HG03196 (cell line): ENCODE measurements around the gene CHAD.
"Not testable (repeated sequence)": the region's sequence is repeated elsewhere in the genome, so short reads cannot be mapped to it uniquely, and the experiment has no call there.

Experiments used
- ATAC-seq: cut with Tn5 transposase; IDR thresholded peaks from one replicate; pipeline ENCODE4 v1.9.1; 2021; ENCODE audit not compliant: unreplicated experiment

Gene CHAD

GRCh38 chr17:50429793-50430192 is 38.9 kb downstream of the CHAD start:
- no peak for ATAC-seq

- ATAC-seq: no peak
Observed at GRCh38 chr17:50428831-50429424, 39.8 kb downstream of the CHAD start.

- ATAC-seq: not testable (repeated sequence)
Observed at GRCh38 chr17:50428126-50428525, 40.6 kb downstream of the CHAD start.

- no peak for ATAC-seq
Observed at GRCh38 chr17:50426814-50427787, 41.6 kb downstream of the CHAD start.

DNA sequence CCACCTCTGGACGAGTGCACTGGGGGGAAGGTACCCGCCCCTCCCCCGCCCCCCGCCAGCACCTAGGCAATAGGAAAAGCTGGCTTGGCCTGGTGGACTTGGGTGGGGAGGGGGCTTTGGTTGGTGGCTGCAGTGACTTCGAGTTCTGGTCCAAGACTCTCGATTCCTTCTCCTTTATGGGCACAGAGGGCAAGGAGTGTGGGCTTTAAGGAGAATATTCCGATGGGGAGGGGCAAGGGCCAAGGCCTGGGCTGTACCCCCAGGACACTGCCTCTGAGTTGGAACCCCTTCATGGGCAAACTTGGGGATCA is 42.3 kb downstream of the CHAD start:
- no peak for ATAC-seq

DNA sequence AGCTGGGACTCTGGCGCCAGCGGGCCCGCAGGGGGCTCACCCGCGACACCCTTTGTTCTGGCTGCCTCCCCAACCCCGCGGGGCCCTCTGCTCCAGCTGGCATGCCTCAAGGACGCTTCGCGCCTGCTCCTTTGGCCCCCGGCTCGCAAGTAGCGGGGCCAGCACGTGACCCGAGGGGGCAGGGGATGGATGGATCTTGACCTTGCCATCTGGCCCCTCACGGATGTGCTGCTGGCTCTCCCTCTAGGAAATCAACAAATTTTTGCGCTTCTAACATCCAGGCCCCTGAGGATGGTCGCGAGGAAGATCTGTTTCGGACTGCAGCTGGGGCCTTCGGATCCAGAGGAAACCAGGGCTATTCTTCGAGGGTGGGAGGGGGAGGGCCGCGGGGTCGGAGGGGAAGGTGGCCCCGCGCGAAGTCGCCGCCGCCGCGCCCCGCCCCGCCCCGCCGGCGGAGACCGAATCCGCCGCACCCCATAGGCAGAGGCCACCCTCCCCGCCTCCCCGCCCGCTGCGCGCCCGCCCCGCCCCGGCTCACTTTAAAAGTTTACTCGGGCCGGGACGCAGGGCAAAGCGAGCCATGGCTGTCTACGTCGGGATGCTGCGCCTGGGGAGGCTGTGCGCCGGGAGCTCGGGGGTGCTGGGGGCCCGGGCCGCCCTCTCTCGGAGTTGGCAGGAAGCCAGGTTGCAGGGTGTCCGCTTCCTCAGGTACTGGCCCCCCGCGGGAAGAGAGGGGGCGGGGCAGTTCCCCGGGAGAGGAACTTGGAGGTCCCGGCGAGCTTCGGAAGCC is 42.8 kb downstream of the CHAD start, which contains the start of gene ACSF2:
TSS of gene ACSF2 (plus strand) at position 537 of the 790 bp plus-strand sequence. CDS start at position 581, 44 bp downstream.
- no peak for ATAC-seq

GRCh38 chr17:50424996-50425681 is 43.5 kb downstream of the CHAD start:
- no peak for ATAC-seq

DNA sequence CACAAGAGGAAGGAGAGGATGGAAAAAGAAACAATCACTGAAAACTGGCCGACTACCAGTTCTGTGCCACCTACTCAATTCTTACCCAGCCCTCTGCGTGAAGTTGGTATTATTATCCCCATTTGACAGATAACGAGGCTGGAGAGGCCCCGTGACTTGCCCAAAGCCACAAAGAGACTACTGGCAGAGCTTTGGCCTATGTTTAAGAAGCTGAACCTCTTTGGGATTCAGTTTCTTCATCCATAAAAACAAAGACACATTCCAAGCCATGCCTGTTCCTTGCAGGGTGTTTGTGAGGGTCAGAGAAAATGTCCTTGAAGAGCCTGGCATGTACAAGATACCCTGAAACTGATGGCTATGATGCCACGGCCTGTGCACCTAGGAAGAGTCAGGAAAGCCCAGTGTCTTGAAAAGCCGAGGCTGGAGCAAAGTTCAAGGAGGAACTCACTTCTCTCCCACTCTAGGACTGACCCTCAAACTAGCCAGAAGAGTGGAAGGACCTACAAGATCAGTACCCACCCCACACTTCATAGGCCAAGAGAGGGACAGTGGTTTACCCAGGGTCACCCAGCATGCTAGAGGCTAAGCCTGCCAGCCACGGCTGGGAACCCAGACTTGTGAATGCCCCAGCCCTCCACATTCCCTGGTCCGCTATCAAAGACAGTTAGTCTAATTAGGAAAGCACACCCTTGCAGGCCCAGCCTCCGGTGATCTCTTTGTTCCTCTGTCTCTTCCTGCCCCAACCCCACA is 44.3 kb downstream of the CHAD start:
- no peak for ATAC-seq

DNA sequence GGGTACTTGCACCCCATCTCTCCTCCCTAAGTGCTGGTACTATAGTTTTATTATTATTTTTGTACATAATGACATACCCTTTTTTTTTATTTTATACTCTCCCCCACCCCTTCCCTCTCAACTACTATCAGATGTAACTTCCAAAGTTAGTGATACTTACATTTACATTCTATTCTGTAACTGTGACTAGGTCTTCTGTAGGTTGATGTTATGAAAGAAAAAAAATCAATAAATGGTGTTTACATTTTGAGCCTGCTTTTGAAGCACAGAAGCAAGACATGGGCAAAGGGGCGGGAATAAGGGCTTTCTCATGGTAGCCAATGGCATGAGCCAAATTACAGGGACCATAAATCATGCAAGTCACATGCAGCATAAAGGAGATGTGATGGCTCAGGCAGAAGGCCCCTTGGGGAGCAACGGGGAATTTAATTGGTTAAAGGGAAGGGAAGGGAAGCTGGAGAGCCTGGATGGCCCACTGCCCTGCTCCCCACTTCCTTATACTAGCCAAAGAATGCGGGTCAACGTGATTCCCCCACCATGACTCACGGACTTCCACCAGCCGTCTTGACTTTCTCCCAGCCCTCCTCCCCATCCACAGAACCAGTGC is 45.0 kb downstream of the CHAD start:
- no peak for ATAC-seq

DNA sequence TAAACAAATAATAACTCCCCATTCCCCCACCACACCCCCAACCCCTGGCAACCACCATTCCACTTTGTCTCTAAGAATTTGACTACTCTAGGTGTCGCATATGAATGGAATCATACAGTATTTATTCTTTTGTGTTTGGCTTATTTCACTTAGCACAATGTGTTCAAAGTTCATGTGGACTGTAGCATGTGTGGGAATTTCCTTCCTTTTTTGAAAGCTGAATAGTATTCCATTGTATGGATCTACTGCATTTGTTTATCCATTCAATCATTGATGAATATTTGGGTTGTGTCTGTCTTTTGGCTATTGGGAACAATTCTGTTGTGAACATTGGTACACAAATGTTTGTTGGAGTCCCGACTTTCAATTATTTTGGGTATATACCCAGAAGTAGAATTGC is 45.9 kb downstream of the CHAD start:
- ATAC-seq: no peak

DNA sequence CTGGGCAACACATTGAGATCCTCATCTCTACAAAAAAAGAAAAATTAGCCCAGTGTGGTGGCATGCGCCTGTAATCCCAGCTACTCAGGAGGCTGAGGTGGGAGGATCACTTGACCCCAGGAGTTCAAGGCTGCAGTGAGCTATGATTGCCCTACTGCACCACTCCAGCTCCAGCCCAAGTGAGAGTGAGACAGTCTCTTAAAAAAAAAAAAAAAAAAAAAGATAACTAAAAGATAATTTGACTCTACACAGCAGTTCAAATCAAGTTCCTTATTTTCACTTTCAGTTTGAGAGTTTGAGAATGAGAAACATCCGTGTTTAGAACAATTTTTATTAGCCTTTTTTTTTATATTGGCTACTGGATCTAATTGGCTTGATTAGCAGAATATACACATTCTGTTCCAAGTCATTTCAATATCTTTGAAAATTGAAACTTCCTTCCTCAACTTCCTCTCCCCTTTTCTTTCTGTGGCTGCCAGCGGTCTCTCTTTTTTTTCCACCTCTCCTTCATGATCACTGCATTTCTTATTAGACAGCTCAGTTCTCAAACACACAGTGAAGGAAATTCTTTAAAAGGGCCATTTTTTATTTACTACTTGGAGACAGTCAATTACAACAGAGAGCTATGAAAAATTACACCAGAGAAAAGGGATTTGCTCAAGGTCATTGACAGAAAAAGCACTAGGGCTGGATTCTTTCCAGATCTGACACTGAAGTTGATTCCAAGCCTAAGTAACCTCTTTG is 47.2 kb downstream of the CHAD start:
- ATAC-seq: no peak

GRCh38 chr17:50420419-50421112 is 48.1 kb downstream of the CHAD start:
- ATAC-seq: no peak

GRCh38 chr17:50419577-50419976 is 49.1 kb downstream of the CHAD start:
- ATAC-seq: not testable (repeated sequence)

DNA sequence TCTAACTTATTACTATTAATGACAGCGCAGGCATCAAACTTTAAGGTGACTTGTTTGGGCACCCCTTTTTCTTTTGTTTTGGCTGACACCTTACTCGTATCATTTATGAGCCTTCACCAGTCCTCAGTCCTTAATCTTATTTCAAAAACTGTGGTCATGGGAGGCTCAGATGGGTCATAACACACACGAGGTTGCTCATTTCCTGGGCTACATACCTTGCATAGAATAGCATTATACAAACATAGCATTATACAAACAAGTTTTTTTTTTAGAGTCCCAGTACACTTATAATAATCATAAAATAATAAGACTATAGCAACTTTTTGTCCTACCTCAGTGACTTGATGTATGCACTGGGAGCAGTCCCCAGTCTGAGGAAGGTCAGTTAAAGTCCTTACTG is 53.9 kb downstream of the CHAD start:
- ATAC-seq: no peak
